Stomach (tissue), 4 donors: ENCODE data around the gene C2CD4D.

Experiments used
- CTCF ChIP-seq, 7 experiments: fragments of 450-650 bp in 4 of 7; fragments of 200-600 bp in 3 of 7; sonication (generic) in 3 of 7; IDR thresholded peaks; one replicate each; pipeline ENCODE4 v1.5.1; 2016 to 2019; ENCODE audit warnings: antibody characterized with exemption in 7 of 7, control low read depth in 2 of 7, mild to moderate bottlenecking in 1 of 7
- EP300 ChIP-seq: sonication (generic); formaldehyde crosslinking; IDR thresholded peaks from one replicate; pipeline ENCODE4 v1.6.1; 2017; ENCODE audit warnings: antibody characterized with exemption
- POLR2A ChIP-seq, 4 donors: fragments of 450-650 bp; IDR thresholded peaks; one replicate each; pipeline ENCODE4 v1.6.1; 2016; ENCODE audit warnings: antibody characterized with exemption in 4 of 4, control low read depth in 2 of 4, mild to moderate bottlenecking in 1 of 4, moderate library complexity in 1 of 4
- POLR2AphosphoS5 ChIP-seq, 3 donors: sonication (generic); formaldehyde crosslinking; IDR thresholded peaks; one replicate each; pipeline ENCODE4 v1.6.1; 2016; ENCODE audit warnings: antibody characterized with exemption in 3 of 3

GRCh38 chr1:151852733-151853132 is 13.1 kb upstream of the C2CD4D start:
- TF ChIP-seq CTCF (IDR thresholded peaks at IDR 0.05) (no peak), EP300 (no peak), POLR2AphosphoS5 (IDR thresholded peaks at IDR 0.05) (no peak), POLR2A (IDR thresholded peaks at IDR 0.05) (no peak)
